NB4 (cell line): ENCODE data around the gene PNPLA5.

Source experiments
- DNase-seq: peaks from one replicate; pipeline ENCODE4 v3.0.0; 2010; ENCODE audit warnings: low read depth
- H3K4me3 ChIP-seq: one replicate; pipeline ENCODE4 v1.5.1; 2011; ENCODE audit warnings: mild to moderate bottlenecking, low read depth, low read length, moderate library complexity
- MYC ChIP-seq: IDR thresholded peaks from 2 replicates; pipeline ENCODE4 v1.6.1; 2011; ENCODE audit warnings: low read depth, low read length
- POLR2A ChIP-seq: IDR thresholded peaks from 2 replicates; pipeline ENCODE4 v1.6.1; 2011; ENCODE audit warnings: mild to moderate bottlenecking; ENCODE audit not compliant: insufficient read length; ENCODE audit errors: extremely low read depth
- TF ChIP-seq, protein P1 (sequence below): IDR thresholded peaks from 2 replicates; pipeline ENCODE4 v1.6.1; 2011; ENCODE audit warnings: low read depth, low read length
- TF ChIP-seq, protein P2 (sequence below): IDR thresholded peaks from one replicate; pipeline ENCODE4 v1.5.1; 2012; ENCODE audit warnings: low read depth, low read length

Gene PNPLA5

DNA sequence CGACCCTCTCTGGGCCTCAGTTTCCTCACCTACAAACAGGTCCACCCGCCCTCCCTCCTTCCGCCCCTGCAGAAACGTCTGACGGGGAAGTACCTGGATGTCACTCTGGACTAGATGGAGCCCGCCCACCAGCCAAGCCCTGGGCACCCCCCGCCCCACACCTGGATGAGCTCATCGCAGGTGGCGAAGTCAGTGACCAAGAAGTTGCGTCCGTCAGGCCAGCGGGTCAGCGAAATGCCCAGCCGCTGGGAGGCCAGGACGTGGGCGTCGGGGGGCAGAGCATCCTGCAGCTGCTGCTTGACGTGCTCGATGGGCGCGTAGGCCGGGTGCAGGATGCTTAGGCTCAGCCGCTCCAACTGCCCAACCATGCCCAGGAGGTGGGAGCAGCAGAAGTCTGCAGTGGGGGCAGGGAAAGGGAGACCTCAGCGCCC, 897 bp downstream of the PNPLA5 start:
- DNase-seq = no peak
- TF ChIP-seq MYC (no peak), POLR2A (no peak)
- TF ChIP-seq, protein P1, sequence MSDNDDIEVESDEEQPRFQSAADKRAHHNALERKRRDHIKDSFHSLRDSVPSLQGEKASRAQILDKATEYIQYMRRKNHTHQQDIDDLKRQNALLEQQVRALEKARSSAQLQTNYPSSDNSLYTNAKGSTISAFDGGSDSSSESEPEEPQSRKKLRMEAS = no peak
- TF ChIP-seq, protein P2, sequence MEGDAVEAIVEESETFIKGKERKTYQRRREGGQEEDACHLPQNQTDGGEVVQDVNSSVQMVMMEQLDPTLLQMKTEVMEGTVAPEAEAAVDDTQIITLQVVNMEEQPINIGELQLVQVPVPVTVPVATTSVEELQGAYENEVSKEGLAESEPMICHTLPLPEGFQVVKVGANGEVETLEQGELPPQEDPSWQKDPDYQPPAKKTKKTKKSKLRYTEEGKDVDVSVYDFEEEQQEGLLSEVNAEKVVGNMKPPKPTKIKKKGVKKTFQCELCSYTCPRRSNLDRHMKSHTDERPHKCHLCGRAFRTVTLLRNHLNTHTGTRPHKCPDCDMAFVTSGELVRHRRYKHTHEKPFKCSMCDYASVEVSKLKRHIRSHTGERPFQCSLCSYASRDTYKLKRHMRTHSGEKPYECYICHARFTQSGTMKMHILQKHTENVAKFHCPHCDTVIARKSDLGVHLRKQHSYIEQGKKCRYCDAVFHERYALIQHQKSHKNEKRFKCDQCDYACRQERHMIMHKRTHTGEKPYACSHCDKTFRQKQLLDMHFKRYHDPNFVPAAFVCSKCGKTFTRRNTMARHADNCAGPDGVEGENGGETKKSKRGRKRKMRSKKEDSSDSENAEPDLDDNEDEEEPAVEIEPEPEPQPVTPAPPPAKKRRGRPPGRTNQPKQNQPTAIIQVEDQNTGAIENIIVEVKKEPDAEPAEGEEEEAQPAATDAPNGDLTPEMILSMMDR = no peak
- H3K4me3 ChIP-seq = no peak overlapping the region

DNA sequence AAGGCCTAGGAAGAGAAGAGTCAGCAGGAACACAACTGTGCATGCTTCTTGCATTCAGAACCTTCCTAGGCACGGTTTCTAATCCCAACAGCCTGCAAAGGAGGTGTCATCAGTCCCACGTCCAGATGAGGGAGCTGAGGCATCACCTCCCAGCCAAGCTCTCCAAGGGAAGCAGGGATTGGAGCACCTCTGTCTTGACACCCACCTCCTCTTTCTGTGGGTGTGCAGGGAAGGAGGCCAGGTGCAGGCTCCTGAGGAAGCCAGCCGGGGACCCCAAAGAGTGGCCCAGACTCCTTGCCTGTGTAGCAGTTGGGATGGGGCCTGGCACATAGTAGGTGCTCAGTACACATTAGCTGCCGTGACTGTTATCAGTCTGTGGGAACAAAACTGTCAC, 2.0 kb downstream of the PNPLA5 start:
- no peak overlapping the region for H3K4me3 ChIP-seq
- DNase-seq = no peak
- TF ChIP-seq POLR2A (no peak), MYC (no peak)
- TF ChIP-seq, protein P1 = no peak
- TF ChIP-seq, protein P2 = no peak

DNA sequence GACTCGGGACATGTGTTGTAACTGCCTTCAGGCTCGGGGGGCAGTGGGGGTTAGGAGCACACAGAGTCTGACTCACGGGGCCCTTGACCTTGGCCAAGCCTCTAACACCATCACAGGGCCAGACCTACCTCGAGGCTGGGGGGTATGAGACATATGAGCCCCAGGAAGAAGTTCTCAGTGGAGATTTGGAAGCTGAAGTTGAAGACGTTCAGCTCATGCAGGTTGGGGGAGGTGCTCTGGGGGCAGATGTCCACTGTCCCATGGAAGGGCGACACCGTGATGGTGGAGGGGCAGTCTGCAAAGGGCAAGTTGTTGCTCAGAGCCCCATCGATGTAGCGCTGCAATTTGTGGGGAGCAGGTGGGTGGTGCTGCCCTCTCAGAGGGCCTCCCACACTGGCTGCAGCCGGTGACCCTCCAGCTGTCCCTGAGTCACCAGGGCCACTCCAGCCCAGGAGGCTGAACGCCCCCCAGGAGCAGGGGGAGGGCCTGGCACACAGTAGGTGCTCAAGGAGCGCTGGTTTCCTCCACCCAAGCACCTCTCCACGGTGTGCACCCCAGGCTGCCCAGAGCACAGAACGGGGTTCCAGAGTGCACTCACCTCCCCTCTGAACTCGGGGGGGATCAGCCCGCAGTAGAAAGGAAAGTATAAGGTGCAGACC, 2.5 kb downstream of the PNPLA5 start:
- H3K4me3 ChIP-seq = no peak overlapping the region
- DNase-seq = no peak
- TF ChIP-seq POLR2A = no peak
- TF ChIP-seq, protein P2 = no peak
- TF ChIP-seq MYC = no peak
- TF ChIP-seq, protein P1 = no peak

DNA sequence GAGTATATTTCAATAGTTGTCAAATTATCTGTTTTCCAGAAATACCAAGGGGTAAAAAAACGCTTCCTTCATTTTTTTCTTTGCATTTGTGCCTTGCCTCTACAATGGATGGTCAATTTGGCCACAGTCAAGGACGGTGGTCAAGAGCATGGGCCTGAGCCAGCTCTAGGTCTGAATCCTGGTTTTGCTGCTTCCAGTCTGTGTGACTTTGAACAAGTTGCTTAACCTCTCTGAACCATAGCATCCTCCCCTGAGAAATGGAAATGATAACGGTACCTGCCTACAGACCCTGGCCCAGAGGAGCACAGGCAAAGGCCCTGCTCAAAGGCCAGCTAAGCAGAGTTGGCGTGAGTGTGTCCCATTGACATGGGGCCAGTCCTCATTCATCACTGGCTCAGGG, 3.1 kb downstream of the PNPLA5 start:
- no peak overlapping the region for H3K4me3 ChIP-seq
- DNase-seq = no peak
- TF ChIP-seq MYC (no peak), POLR2A (no peak)
- TF ChIP-seq, protein P1 = no peak
- TF ChIP-seq, protein P2 = no peak

DNA sequence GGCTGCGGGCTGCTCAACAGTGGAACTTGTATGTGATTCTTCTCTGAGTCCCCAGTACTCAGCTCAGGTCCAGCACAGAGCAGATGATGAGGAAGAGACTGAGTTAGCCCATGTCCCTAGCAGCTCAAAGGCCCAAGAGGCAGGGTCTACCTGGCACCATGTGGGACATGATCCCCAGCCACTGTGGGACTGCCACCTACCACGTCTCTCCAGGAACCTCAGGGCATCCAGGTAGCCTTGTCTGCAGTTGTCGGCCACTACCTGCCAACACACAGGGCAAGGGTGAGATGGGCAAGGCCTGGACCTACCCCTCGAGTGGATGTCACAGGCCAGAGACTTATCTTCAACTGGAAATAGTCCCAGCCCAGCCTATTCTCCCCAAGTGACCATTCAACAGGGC, 4.4 kb downstream of the PNPLA5 start:
- H3K4me3 ChIP-seq = no peak overlapping the region
- TF ChIP-seq MYC (no peak), POLR2A (no peak)
- TF ChIP-seq, protein P2 = no peak
- TF ChIP-seq, protein P1 = no peak
- no peak for DNase-seq
